Left ventricle myocardium inferior (tissue), 1 donor: ENCODE results near the gene LRRC52. TPM values are rescaled to one million over a fixed set of nuclear protein-coding genes. Genes with fewer than 3 reads are reported as not detected.
"Not testable (repeated sequence)": the region's sequence is repeated elsewhere in the genome, so short reads cannot be mapped to it uniquely, and the experiment has no call there.

Experiments used
- DNase-seq: peaks from one replicate; pipeline ENCODE4 v3.0.0-alpha.2; 2020
- H3K27ac ChIP-seq: fragments of 200-600 bp; replicated peaks from 2 replicates; pipeline ENCODE4 v1.8.0; 2021
- H3K27me3 ChIP-seq: fragments of 200-600 bp; 2 replicates; pipeline ENCODE4 v1.8.0; 2021; ENCODE audit warnings: low read depth
- H3K36me3 ChIP-seq: fragments of 200-600 bp; 2 replicates; pipeline ENCODE4 v1.8.0; 2021
- H3K4me1 ChIP-seq: fragments of 200-600 bp; 2 replicates; pipeline ENCODE4 v1.8.0; 2021
- H3K4me3 ChIP-seq: fragments of 200-600 bp; 2 replicates; pipeline ENCODE4 v1.8.0; 2021; ENCODE audit warnings: mild to moderate bottlenecking, moderate library complexity
- H3K9me3 ChIP-seq: fragments of 200-600 bp; replicated peaks from 2 replicates; pipeline ENCODE4 v1.8.0; 2021
- intact Hi-C: fragments of 100-400 bp; cut with micrococcal nuclease; formaldehyde crosslinking; loops from one replicate; pipeline ENCODE4 v1.11.0; 2022
- total RNA-seq: library from RNA; stranded (reverse); fragmentation: NEBNext Ultra II Directional; extraction: Animal tissue kit (Norgen Biotek cat#: 25700); gene quantifications from one replicate; pipeline ENCODE4 v1.2.1, GENCODE V29; 2021
- TF ChIP-seq, protein P1 (sequence below): fragments of 200-600 bp; IDR thresholded peaks from 2 replicates; pipeline ENCODE4 v1.8.0; 2021; ENCODE audit warnings: antibody characterized with exemption, mild to moderate bottlenecking, borderline replicate concordance
- donor health status: DM: no; HTN: yes; CAD: no; lungs with severe emphysema.

The LRRC52 gene
- total RNA-seq, 1 donor from 2014 or later, result 1.8 TPM

DNA sequence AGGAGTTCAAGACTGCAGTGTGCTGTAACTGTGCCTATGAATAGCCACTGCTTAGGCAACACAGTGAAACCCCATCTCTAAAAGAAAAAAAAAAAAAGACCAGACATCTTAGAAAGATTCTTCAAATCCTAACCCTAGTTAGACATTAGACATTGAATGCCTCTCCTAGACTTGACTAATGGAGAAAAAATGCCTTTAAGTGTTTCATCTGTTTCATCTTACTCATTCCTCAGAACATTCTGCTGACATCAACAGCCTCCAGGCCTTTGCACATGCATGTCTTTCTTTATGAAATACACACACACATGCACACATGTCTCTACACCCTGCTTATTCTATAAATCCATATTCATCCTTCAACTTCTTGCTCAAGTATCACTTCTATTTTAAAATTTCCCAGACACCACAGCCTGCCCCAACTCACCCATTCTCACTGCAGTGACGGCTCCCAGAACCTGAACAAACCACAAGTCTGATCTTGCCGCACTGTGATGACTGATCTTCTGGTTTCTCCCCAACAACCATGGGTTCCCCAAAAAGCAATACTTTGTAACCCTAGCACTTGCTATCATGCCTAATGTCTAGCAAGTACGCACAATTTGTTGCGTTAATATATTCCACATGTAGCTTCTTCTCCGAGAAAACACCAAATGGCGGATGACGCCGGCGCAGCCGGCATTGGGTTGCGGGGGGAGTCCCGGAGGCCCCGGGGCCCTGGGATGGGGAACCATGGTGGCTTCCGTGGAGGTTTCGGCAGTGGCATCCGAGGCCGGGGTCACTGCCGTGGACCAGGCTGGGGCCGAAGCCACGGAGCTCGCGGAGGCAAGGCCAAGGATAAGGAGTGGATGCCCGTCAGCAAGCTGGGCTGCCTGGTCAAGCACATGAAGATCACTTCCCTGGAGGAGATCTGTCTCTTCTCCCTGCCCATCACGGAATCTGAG is 37.4 kb downstream of the LRRC52 start:
- no peak for DNase-seq
- no peaks in the 10 kb centered on the region for H3K9me3 ChIP-seq
- H3K27me3 ChIP-seq, result peaks cover 10% of the 10 kb centered on the region
- H3K4me1 ChIP-seq, result no peaks in the 10 kb centered on the region
- intact Hi-C loops, result no loop called here
- no peak overlapping the region for H3K27ac ChIP-seq
- TF ChIP-seq, protein P1, sequence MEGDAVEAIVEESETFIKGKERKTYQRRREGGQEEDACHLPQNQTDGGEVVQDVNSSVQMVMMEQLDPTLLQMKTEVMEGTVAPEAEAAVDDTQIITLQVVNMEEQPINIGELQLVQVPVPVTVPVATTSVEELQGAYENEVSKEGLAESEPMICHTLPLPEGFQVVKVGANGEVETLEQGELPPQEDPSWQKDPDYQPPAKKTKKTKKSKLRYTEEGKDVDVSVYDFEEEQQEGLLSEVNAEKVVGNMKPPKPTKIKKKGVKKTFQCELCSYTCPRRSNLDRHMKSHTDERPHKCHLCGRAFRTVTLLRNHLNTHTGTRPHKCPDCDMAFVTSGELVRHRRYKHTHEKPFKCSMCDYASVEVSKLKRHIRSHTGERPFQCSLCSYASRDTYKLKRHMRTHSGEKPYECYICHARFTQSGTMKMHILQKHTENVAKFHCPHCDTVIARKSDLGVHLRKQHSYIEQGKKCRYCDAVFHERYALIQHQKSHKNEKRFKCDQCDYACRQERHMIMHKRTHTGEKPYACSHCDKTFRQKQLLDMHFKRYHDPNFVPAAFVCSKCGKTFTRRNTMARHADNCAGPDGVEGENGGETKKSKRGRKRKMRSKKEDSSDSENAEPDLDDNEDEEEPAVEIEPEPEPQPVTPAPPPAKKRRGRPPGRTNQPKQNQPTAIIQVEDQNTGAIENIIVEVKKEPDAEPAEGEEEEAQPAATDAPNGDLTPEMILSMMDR, result no peak
- H3K36me3 ChIP-seq, result no peaks in the 10 kb centered on the region
- no peak overlapping the region for H3K4me3 ChIP-seq

DNA sequence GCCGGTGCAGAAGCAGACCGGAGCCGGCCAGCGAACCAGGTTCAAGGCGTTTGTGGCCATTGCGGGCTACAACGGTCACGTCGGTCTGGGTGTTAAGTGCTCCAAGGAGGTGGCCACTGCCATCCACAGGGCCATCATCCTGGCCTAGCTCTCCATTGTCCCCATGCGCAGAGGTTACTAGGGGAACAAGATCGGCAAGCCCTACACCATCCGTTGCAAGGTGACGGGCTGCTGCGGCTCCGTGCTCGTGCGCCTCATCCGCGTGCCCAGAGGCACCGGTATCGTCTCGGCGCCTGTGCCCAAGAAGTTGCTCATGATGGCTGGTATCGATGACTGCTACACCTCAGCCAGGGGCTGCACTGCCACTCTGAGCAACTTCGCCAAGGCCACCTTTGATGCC is 38.1 kb downstream of the LRRC52 start:
- no peak overlapping the region for H3K4me3 ChIP-seq
- TF ChIP-seq, protein P1, result no peak
- peaks cover 17% of the 10 kb centered on the region for H3K27me3 ChIP-seq
- intact Hi-C loops, result no loop called here
- H3K27ac ChIP-seq, result no peak overlapping the region
- no peak for DNase-seq
- H3K4me1 ChIP-seq, result no peaks in the 10 kb centered on the region
- H3K36me3 ChIP-seq, result no peaks in the 10 kb centered on the region
- no peaks in the 10 kb centered on the region for H3K9me3 ChIP-seq

DNA sequence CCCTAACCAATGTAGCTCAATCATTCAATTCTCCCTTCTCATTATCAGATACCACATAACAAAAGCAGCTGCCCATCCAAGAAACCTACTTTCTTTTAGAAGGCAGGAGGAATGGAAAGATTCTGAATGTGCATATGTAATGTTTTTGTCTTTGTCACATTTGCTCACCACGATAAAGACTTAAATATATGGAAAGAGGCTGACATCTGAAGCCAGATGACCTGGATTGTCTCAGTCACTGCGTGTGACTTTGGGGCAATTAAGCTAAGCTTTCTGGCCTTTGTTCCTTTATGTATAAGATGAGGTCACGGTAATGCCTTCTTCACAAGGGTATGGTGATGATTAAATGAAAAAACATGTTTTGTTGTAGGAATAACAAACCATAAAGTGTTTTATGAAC is 42.6 kb downstream of the LRRC52 start:
- Histone ChIP-seq H3K27me3 (peaks cover 30% of the 10 kb centered on the region), H3K4me3 (no peak overlapping the region), H3K4me1 (no peaks in the 10 kb centered on the region), H3K36me3 (no peaks in the 10 kb centered on the region), H3K9me3 (no peaks in the 10 kb centered on the region), H3K27ac (no peak overlapping the region)
- intact Hi-C loops, result no loop called here
- DNase-seq, result no peak
- TF ChIP-seq, protein P1, result no peak

DNA sequence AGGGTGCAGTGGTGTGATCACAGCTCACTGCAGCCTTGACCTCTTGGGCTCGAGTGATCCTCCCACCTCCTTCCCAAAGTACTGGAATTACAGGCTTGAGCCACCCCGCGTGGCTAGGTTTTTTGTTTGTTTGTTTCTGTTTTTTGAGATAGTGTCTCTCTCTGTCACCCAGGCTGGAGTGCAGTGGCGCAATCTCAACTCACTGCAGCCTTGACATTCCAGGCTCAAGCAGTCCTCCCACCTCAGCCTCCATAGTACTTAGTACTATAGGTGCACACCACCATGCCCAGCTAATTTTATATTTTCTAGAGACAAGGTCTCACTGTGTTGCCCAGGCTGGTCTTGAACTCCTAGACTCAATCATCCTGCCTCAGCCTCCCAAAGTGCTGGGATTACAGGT is 47.6 kb downstream of the LRRC52 start:
- DNase-seq, H3K4me3 ChIP-seq, H3K27ac ChIP-seq, H3K36me3 ChIP-seq, H3K4me1 ChIP-seq, H3K9me3 ChIP-seq: not testable (repeated sequence)
- H3K27me3 ChIP-seq, result peaks cover 39% of the 10 kb centered on the region
- intact Hi-C loops, result loop anchor here (5.0 kb wide), 1 partner anchor 184 kb away; no protein-coding TSS in a partner anchor

DNA sequence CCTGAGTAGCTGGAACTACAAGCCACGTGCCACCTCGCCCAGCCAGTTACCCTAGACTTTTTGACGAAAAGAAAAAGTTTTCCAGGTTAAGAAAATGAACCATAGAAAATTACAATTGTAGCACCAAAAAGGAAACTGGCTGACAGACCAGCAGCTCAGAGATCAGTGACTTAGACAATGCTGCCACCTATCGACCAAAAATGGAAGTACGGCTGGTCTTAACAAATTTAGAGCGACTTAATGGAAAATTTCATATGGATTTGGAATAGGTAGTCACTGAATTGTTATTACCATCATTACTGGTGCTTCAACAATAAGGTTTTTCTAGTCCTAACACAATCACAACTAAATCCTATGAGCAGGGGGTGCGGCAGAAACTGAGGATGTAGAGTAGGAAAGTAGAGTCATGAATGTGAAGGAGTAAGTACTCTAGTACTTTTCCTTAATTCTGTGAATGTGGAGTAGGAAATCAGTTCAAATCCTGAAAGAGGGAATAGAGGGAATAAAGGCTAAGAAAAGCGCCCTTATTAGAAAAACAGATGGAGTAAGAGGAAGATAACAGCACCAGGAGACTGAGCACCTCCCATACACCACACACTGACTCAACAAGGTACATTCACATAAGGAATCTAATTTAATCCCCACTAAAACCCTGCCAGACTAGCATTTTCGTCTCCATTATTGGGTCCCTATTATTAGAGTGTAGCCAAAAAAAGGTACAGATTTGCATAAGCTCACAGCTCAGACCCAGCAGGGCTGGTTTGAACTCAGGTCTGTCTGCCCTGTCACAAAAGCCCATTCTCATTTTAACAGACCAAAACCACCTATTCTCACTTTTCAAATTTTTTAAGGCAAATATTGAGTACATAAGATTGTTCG is 49.4 kb downstream of the LRRC52 start:
- H3K27ac ChIP-seq, result no peak overlapping the region
- peak; percentile 22 for DNase-seq
- intact Hi-C loops, result loop anchor here (2.0 to 5.0 kb wide), 2 partner anchors 186 to 200 kb away; no protein-coding TSS in a partner anchor
- H3K36me3 ChIP-seq, result no peaks in the 10 kb centered on the region
- peaks cover 31% of the 10 kb centered on the region for H3K27me3 ChIP-seq
- no peak overlapping the region for H3K4me3 ChIP-seq
- TF ChIP-seq, protein P1, result peak; percentile 95
- H3K9me3 ChIP-seq, result no peaks in the 10 kb centered on the region
- H3K4me1 ChIP-seq, result peaks cover 7% of the 10 kb centered on the region
